Activated CD4-positive, alpha-beta T cell treated with anti-CD3 and anti-CD28 coated beads, Interleukin-2, amount 50 U/mL, for 16 hours (primary cell): Measurements from ENCODE around the gene CLBA1.
"Not testable (repeated sequence)": the region's sequence is repeated elsewhere in the genome, so short reads cannot be mapped to it uniquely, and the experiment has no call there.

Experiments used
- DNase-seq: peaks from one replicate; pipeline ENCODE4 v3.0.0-alpha.2; 2020

Gene CLBA1

DNA sequence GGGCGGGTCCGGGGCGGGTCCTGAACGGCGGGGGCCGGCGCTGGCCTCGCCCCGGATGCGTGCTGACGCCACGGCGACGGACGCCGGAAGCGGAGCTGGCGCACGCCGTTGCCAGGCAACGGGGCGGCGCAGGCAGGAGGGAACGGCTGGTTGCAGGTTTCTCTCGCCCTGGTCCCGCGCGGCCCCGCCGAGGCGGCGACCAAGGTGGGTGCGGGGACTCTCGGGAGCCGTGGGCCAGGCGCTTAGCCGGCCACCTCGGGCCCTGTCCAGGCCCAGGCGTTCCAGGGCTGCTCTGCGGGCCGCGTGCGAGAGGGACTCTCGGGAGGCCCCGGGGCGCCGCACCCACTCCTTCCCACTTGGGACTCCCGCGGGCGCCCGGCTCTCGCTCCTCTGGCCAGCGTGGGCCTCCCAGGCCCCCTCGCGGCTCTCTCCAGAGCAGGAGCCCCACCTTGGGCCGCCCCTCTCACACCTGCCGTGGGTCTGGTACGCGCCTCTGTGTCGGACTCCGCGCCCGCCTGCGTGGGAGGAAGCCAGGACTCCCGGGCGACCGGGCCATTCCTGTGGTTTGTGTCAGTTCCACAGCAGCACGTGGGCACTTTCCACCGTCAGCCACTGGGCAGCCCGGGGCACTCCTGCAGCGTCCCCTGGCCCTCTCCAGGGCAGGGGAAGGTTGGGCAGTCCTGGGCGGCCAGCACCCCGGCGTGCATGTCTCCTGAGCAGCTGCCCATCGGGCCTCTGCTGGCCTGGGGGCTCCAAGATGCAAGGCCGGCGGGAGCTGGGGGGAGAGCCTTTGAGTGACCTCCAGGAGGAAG is at the start of gene CLBA1:
TSS of gene CLBA1 (plus strand) at position 114 of the 812 bp plus-strand sequence. CDS start at position 758, 644 bp downstream.
- peak; percentile 87 for DNase-seq

DNA sequence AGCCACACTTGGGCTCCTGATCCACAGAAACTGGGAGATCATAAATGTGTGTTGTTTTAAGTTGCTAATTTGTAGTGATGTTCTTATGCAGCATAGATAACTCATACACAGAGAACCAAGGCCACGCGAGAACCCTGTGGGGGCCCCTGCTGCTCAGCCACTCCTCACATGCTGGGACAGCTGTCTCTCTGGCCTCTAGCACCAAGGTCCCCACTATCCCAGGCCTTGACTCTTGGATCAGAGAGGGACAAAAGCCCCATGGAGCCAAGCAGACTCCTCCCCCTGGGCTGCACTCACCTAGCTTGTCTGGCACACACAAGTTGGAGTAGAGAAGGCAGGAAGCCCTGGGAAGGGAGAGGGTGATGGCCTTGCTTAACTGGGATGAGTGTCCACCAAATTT is 49.6 kb upstream of the CLBA1 start:
- no peak for DNase-seq

DNA sequence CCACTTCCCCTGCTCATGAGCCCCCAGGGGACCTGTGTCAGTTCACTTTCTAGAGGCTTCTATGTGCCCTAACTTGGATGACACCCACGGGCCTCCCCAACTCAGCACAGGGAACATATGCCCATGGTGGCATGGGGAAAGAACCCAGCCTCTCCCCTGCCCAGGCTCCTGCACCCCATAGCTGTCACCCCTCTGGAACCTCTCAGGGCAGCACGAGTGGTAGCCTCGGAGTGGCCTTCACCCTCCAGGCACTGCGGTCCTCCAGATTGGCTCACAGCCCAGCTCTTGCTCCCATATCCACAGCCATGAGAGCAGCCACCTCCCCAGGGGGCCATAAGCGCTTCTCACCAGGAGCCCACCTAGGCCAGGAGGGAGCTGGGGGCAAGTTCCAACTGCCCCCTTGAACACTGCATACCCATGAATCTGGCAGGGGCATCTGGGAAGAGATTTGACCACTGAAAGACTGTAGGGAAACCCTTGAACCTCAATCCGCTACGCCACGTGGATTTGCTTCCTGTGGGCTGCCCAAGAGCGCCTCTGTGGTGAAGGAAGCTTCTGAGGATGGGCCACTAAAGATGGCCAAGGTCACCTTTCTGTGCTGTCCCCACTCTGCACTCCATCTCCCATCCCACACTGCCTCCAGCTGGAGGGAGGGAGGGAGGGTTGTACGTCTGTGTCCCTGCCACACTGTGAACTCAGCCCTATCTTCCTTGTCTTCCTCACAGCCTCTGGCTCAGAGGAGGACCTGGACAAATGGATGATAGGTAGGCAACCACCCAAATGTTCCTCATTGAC is 49.0 kb upstream of the CLBA1 start:
- no peak for DNase-seq

- no peak for DNase-seq
Measured at GRCh38 chr14:104937161-104937560, 48.4 kb upstream of the CLBA1 start.

DNA sequence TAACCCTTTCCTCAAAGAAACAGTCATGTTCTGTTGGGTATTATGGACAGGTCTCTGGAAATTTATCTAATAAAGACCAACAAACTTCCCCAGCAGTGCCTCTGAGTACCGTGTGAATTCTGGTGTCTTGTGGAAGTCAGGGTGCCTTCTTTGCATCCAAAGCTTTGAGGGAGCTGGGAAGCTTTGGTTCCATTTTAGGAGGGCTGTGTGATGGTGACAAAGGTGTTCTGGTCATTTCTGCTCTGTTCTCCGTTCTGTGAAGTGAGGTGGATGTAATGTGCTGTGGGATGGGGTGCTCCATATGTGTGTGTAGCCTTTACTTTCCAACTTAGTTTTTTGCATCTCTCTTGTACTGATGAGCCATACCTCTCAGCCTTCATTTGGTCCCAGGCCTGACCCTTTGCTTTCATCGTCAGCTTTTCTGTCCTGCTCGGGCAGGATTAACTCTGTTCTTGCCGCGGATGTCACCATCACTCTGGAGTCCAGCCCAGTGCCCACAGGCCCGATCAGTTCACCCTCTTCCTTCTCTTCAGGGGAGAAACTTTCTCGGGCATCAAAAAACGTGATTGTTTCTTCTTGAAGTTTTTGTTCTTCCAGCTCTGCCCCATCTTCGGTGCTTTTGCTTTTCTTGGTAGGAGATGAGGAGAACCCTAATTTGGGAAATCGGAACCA is 47.8 kb upstream of the CLBA1 start:
- no peak for DNase-seq

- DNase-seq, result no peak
Measured at GRCh38 chr14:104938436-104938835, 47.2 kb upstream of the CLBA1 start.

GRCh38 chr14:104938960-104939359 is 46.6 kb upstream of the CLBA1 start:
- DNase-seq, result no peak

GRCh38 chr14:104939666-104940410 is 45.8 kb upstream of the CLBA1 start:
- DNase-seq, result no peak

GRCh38 chr14:104940526-104941150 is 45.0 kb upstream of the CLBA1 start:
- DNase-seq, result no peak

GRCh38 chr14:104941508-104942365 is 43.9 kb upstream of the CLBA1 start:
- no peak for DNase-seq

GRCh38 chr14:104942586-104942985 is 43.0 kb upstream of the CLBA1 start:
- DNase-seq, result no peak

- not testable (repeated sequence) for DNase-seq
Measured at GRCh38 chr14:104943216-104944015, 42.2 kb upstream of the CLBA1 start.

DNA sequence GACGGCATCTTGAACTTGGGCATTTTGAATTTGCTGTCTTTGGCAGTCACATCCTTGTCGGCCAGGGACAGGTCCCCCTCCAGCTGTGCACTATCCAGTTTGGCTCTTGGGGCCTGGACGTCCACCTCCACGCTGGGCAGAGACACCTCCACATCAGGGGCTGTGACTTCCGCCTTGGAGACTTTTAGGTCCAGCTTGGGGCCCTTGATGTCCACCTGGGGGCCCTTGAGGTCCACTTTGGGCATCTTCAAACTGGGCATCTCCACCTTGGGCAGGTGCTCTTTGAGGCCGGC is 41.6 kb upstream of the CLBA1 start:
- DNase-seq, result not testable (repeated sequence)

DNA sequence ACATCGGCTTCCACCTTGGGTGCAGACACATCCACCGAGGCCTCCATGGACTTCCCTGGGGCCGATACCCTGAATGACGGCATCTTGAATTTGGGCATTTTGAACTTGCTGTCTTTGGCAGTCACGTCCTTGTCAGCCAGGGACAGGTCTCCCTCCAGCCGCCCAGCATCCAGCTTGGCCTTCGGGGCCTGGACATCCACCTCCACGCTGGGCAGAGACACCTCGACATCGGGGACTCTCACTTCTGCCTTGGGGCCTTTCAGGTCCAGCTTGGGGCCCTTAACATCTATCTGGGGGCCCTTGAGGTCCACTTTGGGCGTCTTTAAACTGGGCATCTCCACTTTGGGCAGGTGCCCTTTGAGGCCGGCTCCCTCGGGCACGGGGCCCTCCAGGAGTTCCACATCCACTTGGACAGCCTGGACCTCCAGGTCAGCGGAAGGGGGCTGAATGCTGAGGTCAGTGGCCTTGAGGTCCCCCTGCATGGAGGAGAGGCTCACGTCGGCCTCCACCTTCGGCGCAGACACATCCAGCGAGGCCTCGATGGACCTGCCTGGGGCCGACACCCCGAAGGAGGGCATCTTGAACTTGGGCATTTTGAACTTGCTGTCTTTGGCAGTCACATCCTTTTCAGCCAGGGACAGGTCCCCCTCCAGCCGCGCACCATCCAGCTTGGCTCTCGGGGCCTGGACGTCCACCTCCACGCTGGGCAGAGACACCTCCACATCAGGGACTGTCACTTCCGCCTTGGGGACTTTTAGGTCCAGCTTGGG is 41.0 kb upstream of the CLBA1 start:
- not testable (repeated sequence) for DNase-seq

GRCh38 chr14:104945266-104945665 is 40.3 kb upstream of the CLBA1 start:
- not testable (repeated sequence) for DNase-seq

GRCh38 chr14:104945986-104946965 is 39.3 kb upstream of the CLBA1 start:
- DNase-seq, result not testable (repeated sequence)

DNA sequence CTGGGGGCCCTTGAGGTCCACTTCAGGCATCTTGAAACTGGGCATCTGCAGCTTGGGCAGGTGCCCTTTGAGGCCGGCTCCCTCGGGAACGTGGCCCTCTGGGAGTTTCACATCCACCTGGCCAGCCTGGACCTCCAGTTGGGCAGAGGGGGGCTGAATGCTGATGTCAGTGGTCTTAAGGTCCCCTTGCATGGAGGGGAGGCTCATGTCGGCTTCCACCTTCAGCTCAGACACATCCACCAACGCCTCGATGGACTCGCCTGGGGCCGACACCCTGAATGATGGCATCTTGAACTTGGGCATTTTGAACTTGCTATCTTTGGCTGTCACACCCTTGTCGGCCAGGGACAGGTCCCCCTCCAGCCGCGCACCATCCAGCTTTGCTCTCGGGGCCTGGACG is 38.4 kb upstream of the CLBA1 start:
- not testable (repeated sequence) for DNase-seq
